Measurements from ENCODE around the gene CMSS1.

The CMSS1 gene

DNA sequence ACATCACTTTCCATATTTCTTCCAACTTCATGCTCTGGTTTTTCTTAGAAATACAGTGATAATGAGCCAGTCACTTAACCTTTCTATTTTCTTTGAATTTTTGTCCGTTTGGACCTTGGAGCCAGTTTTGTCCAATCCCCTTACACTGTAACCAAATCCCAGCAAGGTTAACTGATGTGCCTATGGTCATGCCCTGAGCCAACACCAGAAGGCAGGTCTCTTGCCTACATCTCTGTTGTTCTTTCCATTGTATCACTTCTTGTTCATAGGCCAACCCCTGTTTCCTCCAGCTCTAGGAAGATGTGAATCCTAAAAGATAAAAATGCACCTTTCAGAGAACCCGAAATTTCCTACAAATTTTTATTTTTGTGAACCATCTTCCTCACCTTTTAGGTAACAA is 122.7 kb downstream of the CMSS1 start:
- no peaks in the 10 kb centered on the region for H3K36me3 ChIP-seq (ENCODE audit: control insufficient read depth in 1 of 2, insufficient read depth in 2 of 2, low read length in 2 of 2)
- no peak overlapping the region for H4K8ac ChIP-seq (ENCODE audit: low read depth, low read length)
- DNase-seq = no peak
- H2BK5ac ChIP-seq (ENCODE audit: low read depth, low read length, poor library complexity) = no peak overlapping the region
- peaks cover 2% of the 10 kb centered on the region for H3K79me1 ChIP-seq (ENCODE audit: low read length)
- no peak overlapping the region for H2BK120ac ChIP-seq (ENCODE audit: insufficient read depth, low read length, poor library complexity)
- no peak overlapping the region for H2AFZ ChIP-seq (ENCODE audit: insufficient read depth, low read length, poor library complexity)
- no peak overlapping the region for H3K4me2 ChIP-seq (ENCODE audit: low read length)
- H3K27me3 ChIP-seq (ENCODE audit: insufficient read depth, low read length) = no peaks in the 10 kb centered on the region
- H2AK5ac ChIP-seq (ENCODE audit: low read length) = no peak overlapping the region
- H3K4me3 ChIP-seq (ENCODE audit: low read depth, low read length) = no peak overlapping the region
- H3K4me1 ChIP-seq (ENCODE audit: control insufficient read depth in 1 of 2, insufficient read depth in 2 of 2, low read length in 2 of 2) = peaks cover 4 to 10% of the 10 kb centered on the region in 2 experiments
- H3K27ac ChIP-seq (ENCODE audit: low read depth, low read length) = peak overlapping the region; percentile 46
- H3K4ac ChIP-seq (ENCODE audit: low read depth, low read length) = no peak overlapping the region
- no peaks in the 10 kb centered on the region for H3K9me3 ChIP-seq (ENCODE audit: insufficient read depth, low read depth, low read length)
- H3K18ac ChIP-seq (ENCODE audit: low read length) = no peak overlapping the region
- no peak overlapping the region for H3K9ac ChIP-seq (ENCODE audit: low read length)
- WGBS (ENCODE audit: extremely low coverage, insufficient coverage, insufficient read length) = no CpG with 5 or more reads among the region's 2 CpGs
- no peak overlapping the region for H3K14ac ChIP-seq (ENCODE audit: low read length)
- no peak overlapping the region for H4K12ac ChIP-seq (ENCODE audit: low read depth, low read length)
- H3K79me2 ChIP-seq (ENCODE audit: control insufficient read depth, insufficient read depth, low read length, poor library complexity) = peaks cover 2% of the 10 kb centered on the region
- no peak overlapping the region for H4K91ac ChIP-seq (ENCODE audit: low read depth, low read length)
- H3K23ac ChIP-seq (ENCODE audit: low read length) = no peak overlapping the region
- H2BK12ac ChIP-seq (ENCODE audit: low read length) = no peak overlapping the region

DNA sequence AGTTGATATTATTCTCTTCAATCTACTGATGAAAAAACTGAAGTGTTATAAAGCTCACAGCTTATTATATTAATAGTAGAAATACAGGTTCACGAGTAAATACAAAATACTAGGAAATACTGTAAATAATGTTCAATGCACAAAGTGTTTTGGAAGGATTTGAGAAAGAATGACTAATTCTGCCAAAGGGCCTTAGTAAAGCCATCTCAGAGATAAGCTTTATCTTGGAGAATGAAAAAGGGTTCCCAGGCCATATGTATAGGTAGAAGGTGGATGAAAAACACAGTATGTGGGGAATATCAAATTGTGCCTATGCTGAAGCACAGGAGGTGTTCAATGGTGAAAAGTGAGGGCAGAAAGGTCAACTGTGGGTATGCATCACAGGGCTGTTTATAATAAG is 123.5 kb downstream of the CMSS1 start:
- no peak overlapping the region for H3K14ac ChIP-seq (ENCODE audit: low read length)
- peak in 1 of 2 donors; percentile 17 for DNase-seq
- no peak overlapping the region for H3K27ac ChIP-seq (ENCODE audit: low read depth, low read length)
- no peaks in the 10 kb centered on the region for H3K9me3 ChIP-seq (ENCODE audit: insufficient read depth, low read depth, low read length)
- H4K12ac ChIP-seq (ENCODE audit: low read depth, low read length) = no peak overlapping the region
- peak overlapping the region; percentile 2 for H3K23ac ChIP-seq (ENCODE audit: low read length)
- no peak overlapping the region for H2AFZ ChIP-seq (ENCODE audit: insufficient read depth, low read length, poor library complexity)
- H2BK5ac ChIP-seq (ENCODE audit: low read depth, low read length, poor library complexity) = no peak overlapping the region
- H2AK5ac ChIP-seq (ENCODE audit: low read length) = no peak overlapping the region
- H3K79me2 ChIP-seq (ENCODE audit: control insufficient read depth, insufficient read depth, low read length, poor library complexity) = peaks cover 2% of the 10 kb centered on the region
- no peak overlapping the region for H4K91ac ChIP-seq (ENCODE audit: low read depth, low read length)
- H3K27me3 ChIP-seq (ENCODE audit: insufficient read depth, low read length) = no peaks in the 10 kb centered on the region
- H3K36me3 ChIP-seq (ENCODE audit: control insufficient read depth in 1 of 2, insufficient read depth in 2 of 2, low read length in 2 of 2) = no peaks in the 10 kb centered on the region
- no peak overlapping the region for H3K18ac ChIP-seq (ENCODE audit: low read length)
- H2BK120ac ChIP-seq (ENCODE audit: insufficient read depth, low read length, poor library complexity) = no peak overlapping the region
- H3K79me1 ChIP-seq (ENCODE audit: low read length) = peaks cover 2% of the 10 kb centered on the region
- H3K4ac ChIP-seq (ENCODE audit: low read depth, low read length) = no peak overlapping the region
- H3K4me3 ChIP-seq (ENCODE audit: low read depth, low read length) = no peak overlapping the region
- no peak overlapping the region for H3K9ac ChIP-seq (ENCODE audit: low read length)
- H2BK12ac ChIP-seq (ENCODE audit: low read length) = no peak overlapping the region
- no CpG with 5 or more reads among the region's 1 CpG for WGBS (ENCODE audit: extremely low coverage, insufficient coverage, insufficient read length)
- no peak overlapping the region for H3K4me2 ChIP-seq (ENCODE audit: low read length)
- H3K4me1 ChIP-seq (ENCODE audit: control insufficient read depth in 1 of 2, insufficient read depth in 2 of 2, low read length in 2 of 2) = peaks cover 4 to 8% of the 10 kb centered on the region in 2 experiments
- H4K8ac ChIP-seq (ENCODE audit: low read depth, low read length) = no peak overlapping the region

GRCh38 chr3:99943931-99944761 is 126.5 kb downstream of the CMSS1 start:
- Histone ChIP-seq H3K14ac (ENCODE audit: low read length) (no peak overlapping the region), H3K18ac (ENCODE audit: low read length) (no peak overlapping the region), H3K27ac (ENCODE audit: low read depth, low read length) (no peak overlapping the region), H2BK5ac (ENCODE audit: low read depth, low read length, poor library complexity) (no peak overlapping the region), H4K12ac (ENCODE audit: low read depth, low read length) (no peak overlapping the region), H2BK120ac (ENCODE audit: insufficient read depth, low read length, poor library complexity) (no peak overlapping the region), H3K36me3 (ENCODE audit: control insufficient read depth in 1 of 2, insufficient read depth in 2 of 2, low read length in 2 of 2) (no peaks in the 10 kb centered on the region), H3K79me1 (ENCODE audit: low read length) (peaks cover 2% of the 10 kb centered on the region), H2AK5ac (ENCODE audit: low read length) (no peak overlapping the region), H3K23ac (ENCODE audit: low read length) (no peak overlapping the region), H3K27me3 (ENCODE audit: insufficient read depth, low read length) (no peaks in the 10 kb centered on the region), H3K9ac (ENCODE audit: low read length) (no peak overlapping the region), H3K4ac (ENCODE audit: low read depth, low read length) (no peak overlapping the region), H4K91ac (ENCODE audit: low read depth, low read length) (no peak overlapping the region), H3K79me2 (ENCODE audit: control insufficient read depth, insufficient read depth, low read length, poor library complexity) (peaks cover 2% of the 10 kb centered on the region), H3K4me3 (ENCODE audit: low read depth, low read length) (no peak overlapping the region), H2BK12ac (ENCODE audit: low read length) (peak overlapping the region; percentile 47), H2AFZ (ENCODE audit: insufficient read depth, low read length, poor library complexity) (no peak overlapping the region), H3K9me3 (ENCODE audit: insufficient read depth, low read depth, low read length) (no peaks in the 10 kb centered on the region), H4K8ac (ENCODE audit: low read depth, low read length) (no peak overlapping the region), H3K4me2 (ENCODE audit: low read length) (peak overlapping the region; percentile 21), H3K4me1 (ENCODE audit: control insufficient read depth in 1 of 2, insufficient read depth in 2 of 2, low read length in 2 of 2) (peaks cover 4 to 8% of the 10 kb centered on the region in 2 experiments)
- no CpG with 5 or more reads among the region's 4 CpGs for WGBS (ENCODE audit: extremely low coverage, insufficient coverage, insufficient read length)
- peak in 1 of 2 donors; percentile 77 for DNase-seq

GRCh38 chr3:99945328-99945995 is 127.8 kb downstream of the CMSS1 start:
- no peak overlapping the region for H2BK120ac ChIP-seq (ENCODE audit: insufficient read depth, low read length, poor library complexity)
- no peak overlapping the region for H2AFZ ChIP-seq (ENCODE audit: insufficient read depth, low read length, poor library complexity)
- H3K18ac ChIP-seq (ENCODE audit: low read length) = no peak overlapping the region
- H3K23ac ChIP-seq (ENCODE audit: low read length) = no peak overlapping the region
- H3K9ac ChIP-seq (ENCODE audit: low read length) = no peak overlapping the region
- no peak overlapping the region for H4K91ac ChIP-seq (ENCODE audit: low read depth, low read length)
- H2AK5ac ChIP-seq (ENCODE audit: low read length) = no peak overlapping the region
- H4K12ac ChIP-seq (ENCODE audit: low read depth, low read length) = no peak overlapping the region
- H3K36me3 ChIP-seq (ENCODE audit: control insufficient read depth in 1 of 2, insufficient read depth in 2 of 2, low read length in 2 of 2) = no peaks in the 10 kb centered on the region
- no peak overlapping the region for H3K4me2 ChIP-seq (ENCODE audit: low read length)
- peaks cover 2% of the 10 kb centered on the region for H3K79me2 ChIP-seq (ENCODE audit: control insufficient read depth, insufficient read depth, low read length, poor library complexity)
- no peak overlapping the region for H3K14ac ChIP-seq (ENCODE audit: low read length)
- no peaks in the 10 kb centered on the region for H3K27me3 ChIP-seq (ENCODE audit: insufficient read depth, low read length)
- H2BK5ac ChIP-seq (ENCODE audit: low read depth, low read length, poor library complexity) = no peak overlapping the region
- peaks cover 2% of the 10 kb centered on the region for H3K79me1 ChIP-seq (ENCODE audit: low read length)
- no CpG with 5 or more reads among the region's 5 CpGs for WGBS (ENCODE audit: extremely low coverage, insufficient coverage, insufficient read length)
- peak in 1 of 2 donors; percentile 22 for DNase-seq
- H3K4ac ChIP-seq (ENCODE audit: low read depth, low read length) = no peak overlapping the region
- no peak overlapping the region for H2BK12ac ChIP-seq (ENCODE audit: low read length)
- H4K8ac ChIP-seq (ENCODE audit: low read depth, low read length) = no peak overlapping the region
- H3K9me3 ChIP-seq (ENCODE audit: insufficient read depth, low read depth, low read length) = no peaks in the 10 kb centered on the region
- H3K27ac ChIP-seq (ENCODE audit: low read depth, low read length) = no peak overlapping the region
- no peak overlapping the region for H3K4me3 ChIP-seq (ENCODE audit: low read depth, low read length)
- peaks cover 4 to 8% of the 10 kb centered on the region in 2 experiments for H3K4me1 ChIP-seq (ENCODE audit: control insufficient read depth in 1 of 2, insufficient read depth in 2 of 2, low read length in 2 of 2)
